ENCODE results near the gene GLB1L2. TPM values are rescaled to one million over a fixed set of nuclear protein-coding genes. Genes with fewer than 3 reads are reported as not detected.

The GLB1L2 gene
- total and polyA plus RNA-seq, 2 experiments from 2014 or later = 3.3 to 12.3 TPM

DNA sequence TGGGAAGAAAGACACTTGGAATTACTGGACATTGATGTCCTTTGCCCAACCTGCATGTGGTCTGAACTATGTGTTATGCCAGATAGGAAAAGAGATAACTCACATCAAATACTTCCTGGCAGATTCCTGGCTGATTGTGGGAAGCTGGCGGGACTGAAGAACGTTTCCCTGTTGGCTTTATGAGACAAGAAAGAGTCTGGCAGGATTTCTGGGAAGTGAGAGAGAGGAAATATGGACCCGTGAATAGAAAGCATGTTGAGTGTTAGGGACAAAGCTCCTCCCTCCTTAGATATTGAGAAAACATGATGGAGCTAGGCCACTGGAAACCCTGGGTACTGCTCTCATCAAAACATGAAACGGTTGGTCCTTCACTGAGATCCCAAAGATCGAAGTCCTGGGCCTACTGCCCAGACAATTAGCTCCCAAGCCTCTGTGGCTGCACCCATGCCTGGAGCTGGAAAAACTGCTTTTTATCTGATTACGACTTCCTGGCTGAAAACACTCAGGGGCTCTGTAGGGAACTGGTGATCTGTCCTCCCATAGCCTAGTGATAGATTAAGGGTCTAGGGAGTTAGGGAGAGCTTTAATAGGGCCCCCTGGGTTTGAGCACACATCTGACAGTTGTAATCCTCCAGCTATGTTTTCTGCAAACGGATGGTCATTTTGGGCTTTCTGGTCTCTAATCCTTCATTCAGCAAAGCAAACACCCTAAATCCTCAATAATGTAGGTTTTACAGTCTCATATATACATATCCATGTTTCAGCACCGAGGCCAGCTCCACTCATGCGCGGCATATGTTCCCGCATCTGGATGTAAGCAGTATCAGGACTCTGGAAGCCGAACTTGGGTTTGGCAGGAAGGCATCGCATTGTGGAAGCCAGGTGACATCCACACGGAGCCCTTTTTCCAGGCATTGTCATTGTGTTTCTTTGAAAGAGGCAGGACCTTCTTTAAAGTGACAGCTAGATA lies 86.4 kb downstream of the GLB1L2 start:
- Mint-ChIP-seq H3K27ac (no peak overlapping the region), H3K4me3 (no peak overlapping the region), H3K36me3 (ENCODE audit: low read depth) (no peaks in the 10 kb centered on the region; the same call in 2 of the 3 replicates), H3K27me3 (ENCODE audit: insufficient read depth, low read depth, poor library complexity) (peaks cover 16% of the 10 kb centered on the region), H3K4me1 (peaks cover 36% of the 10 kb centered on the region), H3K9me3 (no peaks in the 10 kb centered on the region)
- DNase-seq (ENCODE audit: low spot score) (peak; percentile 29), ATAC-seq (no peak)
- Histone ChIP-seq H3K4me1 (ENCODE audit: insufficient read depth) (peaks cover 30% of the 10 kb centered on the region), H3K79me2 (replicated peaks; ENCODE audit: insufficient read depth) (0 out of 2 replicates have a peak, but pooled peaks cover 3% of the 10 kb centered on the region), H3F3A (replicated peaks; ENCODE audit: low read depth) (0 out of 2 replicates have a peak, but pooled peaks cover 5% of the 10 kb centered on the region), H3K9me2 (ENCODE audit: insufficient read depth) (no peaks in the 10 kb centered on the region; the same call in 1 of the 2 replicates), H3K27me3 (ENCODE audit: insufficient read depth) (no peaks in the 10 kb centered on the region; the same call in 1 of the 2 replicates), H3K36me3 (ENCODE audit: insufficient read depth) (no peaks in the 10 kb centered on the region), H3K4me2 (no peak overlapping the region), H2AFZ (no peak overlapping the region), H3K27ac (ENCODE audit: low read depth) (no peak overlapping the region), H4K20me1 (replicated peaks; ENCODE audit: insufficient read depth) (no peaks in the 10 kb centered on the region; the same call in 1 of the 2 replicates), H3K4me3 (no peak overlapping the region)
- no peak for TF ChIP-seq POLR2AphosphoS5 (IDR thresholded peaks at IDR 0.05; ENCODE audit: low read depth)
- TF ChIP-seq, protein P1, sequence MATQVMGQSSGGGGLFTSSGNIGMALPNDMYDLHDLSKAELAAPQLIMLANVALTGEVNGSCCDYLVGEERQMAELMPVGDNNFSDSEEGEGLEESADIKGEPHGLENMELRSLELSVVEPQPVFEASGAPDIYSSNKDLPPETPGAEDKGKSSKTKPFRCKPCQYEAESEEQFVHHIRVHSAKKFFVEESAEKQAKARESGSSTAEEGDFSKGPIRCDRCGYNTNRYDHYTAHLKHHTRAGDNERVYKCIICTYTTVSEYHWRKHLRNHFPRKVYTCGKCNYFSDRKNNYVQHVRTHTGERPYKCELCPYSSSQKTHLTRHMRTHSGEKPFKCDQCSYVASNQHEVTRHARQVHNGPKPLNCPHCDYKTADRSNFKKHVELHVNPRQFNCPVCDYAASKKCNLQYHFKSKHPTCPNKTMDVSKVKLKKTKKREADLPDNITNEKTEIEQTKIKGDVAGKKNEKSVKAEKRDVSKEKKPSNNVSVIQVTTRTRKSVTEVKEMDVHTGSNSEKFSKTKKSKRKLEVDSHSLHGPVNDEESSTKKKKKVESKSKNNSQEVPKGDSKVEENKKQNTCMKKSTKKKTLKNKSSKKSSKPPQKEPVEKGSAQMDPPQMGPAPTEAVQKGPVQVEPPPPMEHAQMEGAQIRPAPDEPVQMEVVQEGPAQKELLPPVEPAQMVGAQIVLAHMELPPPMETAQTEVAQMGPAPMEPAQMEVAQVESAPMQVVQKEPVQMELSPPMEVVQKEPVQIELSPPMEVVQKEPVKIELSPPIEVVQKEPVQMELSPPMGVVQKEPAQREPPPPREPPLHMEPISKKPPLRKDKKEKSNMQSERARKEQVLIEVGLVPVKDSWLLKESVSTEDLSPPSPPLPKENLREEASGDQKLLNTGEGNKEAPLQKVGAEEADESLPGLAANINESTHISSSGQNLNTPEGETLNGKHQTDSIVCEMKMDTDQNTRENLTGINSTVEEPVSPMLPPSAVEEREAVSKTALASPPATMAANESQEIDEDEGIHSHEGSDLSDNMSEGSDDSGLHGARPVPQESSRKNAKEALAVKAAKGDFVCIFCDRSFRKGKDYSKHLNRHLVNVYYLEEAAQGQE (IDR thresholded peaks at IDR 0.05; ENCODE audit: unreplicated experiment) = peak; percentile 70

DNA sequence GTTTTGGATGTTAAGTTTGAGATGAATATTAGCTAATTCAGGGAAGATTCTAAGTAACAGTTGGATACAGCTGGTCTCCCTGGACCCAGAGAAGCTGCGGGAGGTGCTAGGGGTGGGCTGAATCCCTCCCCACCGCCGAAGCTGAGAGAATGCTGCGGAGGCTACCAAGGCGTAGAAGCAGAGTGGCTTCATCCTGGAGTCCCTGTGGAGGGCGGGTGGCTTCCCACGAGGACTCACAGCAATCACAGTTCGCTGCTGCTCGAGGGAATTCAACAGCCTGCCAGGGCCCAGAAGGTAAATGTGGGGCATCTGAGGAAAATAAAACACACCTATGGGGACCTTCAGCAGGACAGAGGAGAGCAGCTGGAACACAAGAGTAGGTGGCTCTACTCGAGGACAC lies 91.3 kb downstream of the GLB1L2 start:
- no peaks in the 10 kb centered on the region for H3K36me3 Mint-ChIP-seq (ENCODE audit: low read depth)
- no peaks in the 10 kb centered on the region for H3K9me3 Mint-ChIP-seq
- H2AFZ ChIP-seq = no peak overlapping the region
- H3K27ac Mint-ChIP-seq = no peak overlapping the region
- H3K9me2 ChIP-seq (ENCODE audit: insufficient read depth) = no peaks in the 10 kb centered on the region; the same call in 1 of the 2 replicates
- H3F3A ChIP-seq (replicated peaks; ENCODE audit: low read depth) = no peaks in the 10 kb centered on the region
- no peaks in the 10 kb centered on the region for H3K27me3 ChIP-seq (ENCODE audit: insufficient read depth)
- no peak overlapping the region for H3K4me3 ChIP-seq
- no peaks in the 10 kb centered on the region for H3K27me3 Mint-ChIP-seq (ENCODE audit: insufficient read depth, low read depth, poor library complexity)
- peaks cover 13% of the 10 kb centered on the region; the same call in 1 of the 2 replicates for H3K4me1 ChIP-seq (ENCODE audit: insufficient read depth)
- H3K36me3 ChIP-seq (ENCODE audit: insufficient read depth) = no peaks in the 10 kb centered on the region
- no peak overlapping the region for H3K4me3 Mint-ChIP-seq
- TF ChIP-seq ZNF114 (CRISPR knock-in tag; IDR thresholded peaks at IDR 0.05) (no peak), EZH2 (IDR thresholded peaks at IDR 0.05; ENCODE audit: low read depth, unreplicated experiment) (no peak), EZH2phosphoT487 (IDR thresholded peaks at IDR 0.05; ENCODE audit: unreplicated experiment) (no peak), NANOG (IDR thresholded peaks at IDR 0.05; ENCODE audit: borderline replicate concordance) (no peak), JUNB (IDR thresholded peaks at IDR 0.05; ENCODE audit: unreplicated experiment) (no peak), STAT1 (IDR thresholded peaks at IDR 0.05; ENCODE audit: unreplicated experiment) (no peak), CREB1 (CRISPR knock-in tag; IDR thresholded peaks at IDR 0.05; ENCODE audit: low read depth) (no peak), ZNF331 (CRISPR knock-in tag; IDR thresholded peaks at IDR 0.05; ENCODE audit: low read depth) (no peak), POLR2AphosphoS5 (IDR thresholded peaks at IDR 0.05; ENCODE audit: low read depth) (no peak)
- TF ChIP-seq, protein P2, sequence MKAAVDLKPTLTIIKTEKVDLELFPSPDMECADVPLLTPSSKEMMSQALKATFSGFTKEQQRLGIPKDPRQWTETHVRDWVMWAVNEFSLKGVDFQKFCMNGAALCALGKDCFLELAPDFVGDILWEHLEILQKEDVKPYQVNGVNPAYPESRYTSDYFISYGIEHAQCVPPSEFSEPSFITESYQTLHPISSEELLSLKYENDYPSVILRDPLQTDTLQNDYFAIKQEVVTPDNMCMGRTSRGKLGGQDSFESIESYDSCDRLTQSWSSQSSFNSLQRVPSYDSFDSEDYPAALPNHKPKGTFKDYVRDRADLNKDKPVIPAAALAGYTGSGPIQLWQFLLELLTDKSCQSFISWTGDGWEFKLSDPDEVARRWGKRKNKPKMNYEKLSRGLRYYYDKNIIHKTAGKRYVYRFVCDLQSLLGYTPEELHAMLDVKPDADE (IDR thresholded peaks at IDR 0.05) = no peak
- TF ChIP-seq, protein P1 (IDR thresholded peaks at IDR 0.05; ENCODE audit: unreplicated experiment) = no peak
- H3K4me2 ChIP-seq = no peak overlapping the region
- no peak overlapping the region for H3K27ac ChIP-seq (ENCODE audit: low read depth)
- H4K20me1 ChIP-seq (replicated peaks; ENCODE audit: insufficient read depth) = 0 out of 2 replicates have a peak, but pooled peaks cover 5% of the 10 kb centered on the region
- H3K4me1 Mint-ChIP-seq = peaks cover 15% of the 10 kb centered on the region
- no peak for DNase-seq (ENCODE audit: low spot score)
- no peaks in the 10 kb centered on the region for H3K79me2 ChIP-seq (replicated peaks; ENCODE audit: insufficient read depth)
- ATAC-seq = no peak

All from GM23338 (cell line).